Astrocyte (in vitro differentiated cells and primary cell): ENCODE results near the gene HECW1.

Experiments used
- EZH2 ChIP-seq: IDR thresholded peaks from 2 replicates; pipeline ENCODE4 v1.6.1; 2012; ENCODE audit warnings: mild to moderate bottlenecking, low read length, inconsistent platforms; ENCODE audit not compliant: insufficient read depth
- TF ChIP-seq, protein P1 (sequence below): IDR thresholded peaks from 2 replicates; pipeline ENCODE4 v1.5.1; 2011; ENCODE audit warnings: low read depth, mild to moderate bottlenecking, inconsistent platforms, low read length, moderate library complexity; ENCODE audit not compliant: insufficient read depth

DNA sequence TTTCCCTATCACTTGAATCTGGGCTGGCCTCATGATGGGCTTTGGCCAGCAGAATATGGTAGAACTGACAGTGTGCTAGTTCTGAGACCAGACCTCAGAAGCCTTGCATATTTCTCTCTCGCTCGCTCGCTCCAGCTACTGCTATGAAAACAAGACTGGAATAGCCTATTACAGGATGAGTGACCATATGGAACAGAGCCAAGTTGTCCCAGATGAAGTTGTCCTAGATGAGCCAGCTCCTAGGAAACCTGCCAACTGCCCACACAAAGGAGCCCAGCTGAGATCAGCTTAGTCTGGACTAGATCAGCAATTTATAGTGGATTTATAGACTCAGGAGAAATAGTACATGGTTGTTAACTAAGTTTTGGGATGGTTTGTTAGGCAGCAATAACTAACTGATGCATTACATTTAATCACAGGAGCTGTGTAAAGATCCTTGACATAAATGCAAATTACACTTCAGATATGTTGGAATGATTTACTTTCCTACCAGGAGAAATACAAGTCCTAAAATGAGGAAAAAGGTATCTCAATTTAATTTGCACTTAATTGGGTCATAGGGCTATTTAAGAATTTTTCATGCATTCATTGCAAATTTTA, 6.8 kb upstream of the HECW1 start:
- TF ChIP-seq, protein P1, sequence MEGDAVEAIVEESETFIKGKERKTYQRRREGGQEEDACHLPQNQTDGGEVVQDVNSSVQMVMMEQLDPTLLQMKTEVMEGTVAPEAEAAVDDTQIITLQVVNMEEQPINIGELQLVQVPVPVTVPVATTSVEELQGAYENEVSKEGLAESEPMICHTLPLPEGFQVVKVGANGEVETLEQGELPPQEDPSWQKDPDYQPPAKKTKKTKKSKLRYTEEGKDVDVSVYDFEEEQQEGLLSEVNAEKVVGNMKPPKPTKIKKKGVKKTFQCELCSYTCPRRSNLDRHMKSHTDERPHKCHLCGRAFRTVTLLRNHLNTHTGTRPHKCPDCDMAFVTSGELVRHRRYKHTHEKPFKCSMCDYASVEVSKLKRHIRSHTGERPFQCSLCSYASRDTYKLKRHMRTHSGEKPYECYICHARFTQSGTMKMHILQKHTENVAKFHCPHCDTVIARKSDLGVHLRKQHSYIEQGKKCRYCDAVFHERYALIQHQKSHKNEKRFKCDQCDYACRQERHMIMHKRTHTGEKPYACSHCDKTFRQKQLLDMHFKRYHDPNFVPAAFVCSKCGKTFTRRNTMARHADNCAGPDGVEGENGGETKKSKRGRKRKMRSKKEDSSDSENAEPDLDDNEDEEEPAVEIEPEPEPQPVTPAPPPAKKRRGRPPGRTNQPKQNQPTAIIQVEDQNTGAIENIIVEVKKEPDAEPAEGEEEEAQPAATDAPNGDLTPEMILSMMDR, result no peak
- no peak for TF ChIP-seq EZH2
